ENCODE measurements around the gene CD3D.

CD3D gene

GRCh38 chr11:118342503-118343161 lies at the start of gene CD3D:
CD3D (minus strand) TSS chr11:118342705; CDS start chr11:118342607, 98 bp downstream.
- DNase-seq (ENCODE audit: low read depth): peak; percentile 41

GRCh38 chr11:118383657-118384056 lies 41.2 kb upstream of the CD3D start:
- no peak for DNase-seq (ENCODE audit: low read depth)

- DNase-seq (ENCODE audit: low read depth): no peak
Measured at GRCh38 chr11:118382954-118383353, 40.4 kb upstream of the CD3D start.

- DNase-seq (ENCODE audit: low read depth): no peak
Measured at GRCh38 chr11:118380571-118380970, 38.1 kb upstream of the CD3D start.

- DNase-seq (ENCODE audit: low read depth): no peak
Measured at GRCh38 chr11:118379497-118379896, 37.0 kb upstream of the CD3D start.

- DNase-seq (ENCODE audit: low read depth): no peak
Measured at GRCh38 chr11:118375978-118376377, 33.5 kb upstream of the CD3D start.

GRCh38 chr11:118374729-118375128 lies 32.2 kb upstream of the CD3D start:
- no peak for DNase-seq (ENCODE audit: low read depth)

- DNase-seq (ENCODE audit: low read depth): no peak
Measured at GRCh38 chr11:118373871-118374270, 31.4 kb upstream of the CD3D start.

GRCh38 chr11:118373263-118373662 lies 30.8 kb upstream of the CD3D start:
- no peak for DNase-seq (ENCODE audit: low read depth)

GRCh38 chr11:118370774-118371173 lies 28.3 kb upstream of the CD3D start:
- no peak for DNase-seq (ENCODE audit: low read depth)

- DNase-seq (ENCODE audit: low read depth): no peak
Measured at GRCh38 chr11:118366287-118366686, 23.8 kb upstream of the CD3D start.

- no peak for DNase-seq (ENCODE audit: low read depth)
Measured at GRCh38 chr11:118364956-118365615, 22.6 kb upstream of the CD3D start.

- peak; percentile 97 for DNase-seq (ENCODE audit: low read depth)
Measured at GRCh38 chr11:118359295-118359958, 16.9 kb upstream of the CD3D start, which contains the start of gene UBE4A. UBE4A (plus strand) TSS chr11:118359600; CDS start chr11:118365081, 5,481 bp downstream.

- no peak for DNase-seq (ENCODE audit: low read depth)
Measured at GRCh38 chr11:118358071-118358470, 15.6 kb upstream of the CD3D start.

- no peak for DNase-seq (ENCODE audit: low read depth)
Measured at GRCh38 chr11:118353084-118353710, 10.7 kb upstream of the CD3D start.

GRCh38 chr11:118349475-118349874 lies 7.0 kb upstream of the CD3D start:
- DNase-seq (ENCODE audit: low read depth): no peak

- peak; percentile 39 for DNase-seq (ENCODE audit: low read depth)
Measured at GRCh38 chr11:118343981-118344515, 1.5 kb upstream of the CD3D start, which contains the start of gene CD3G. CD3G (plus strand) TSS chr11:118344344; CDS start chr11:118344424, 80 bp downstream.

GRCh38 chr11:118343248-118343647 lies 743 bp upstream of the CD3D start:
- no peak for DNase-seq (ENCODE audit: low read depth)

GRCh38 chr11:118341815-118342489 lies 553 bp downstream of the CD3D start:
- no peak for DNase-seq (ENCODE audit: low read depth)

- DNase-seq (ENCODE audit: low read depth): no peak
Measured at GRCh38 chr11:118341261-118341660, 1.2 kb downstream of the CD3D start.

GRCh38 chr11:118340449-118340848 lies 2.1 kb downstream of the CD3D start:
- DNase-seq (ENCODE audit: low read depth): no peak

All from stimulated activated CD8-positive, alpha-beta memory T cell treated with anti-CD3 and anti-CD28 coated beads, Interleukin-12 subunit alpha, Interleukin-12 subunit beta, amount 100 ng/mL, for 4 hours (primary cell).